Erythroblast (primary cell): ENCODE results near the gene PHEX.
A peak's percentile ranks its signal among the peaks of the same experiment; 100 is the strongest.

Experiments used
- DNase-seq, 2 experiments: peaks; one replicate each; lab custom pipeline; 2025; lab: John Stamatoyannopoulos, UW
- GATA1 ChIP-seq: IDR thresholded peaks from 2 replicates; pipeline ENCODE4 v1.6.1; 2011; ENCODE audit warnings: low read depth, mild to moderate bottlenecking, control low read depth, low read length, moderate library complexity
- POLR2A ChIP-seq: IDR thresholded peaks from 2 replicates; pipeline ENCODE4 v1.6.1; 2011; ENCODE audit warnings: mild to moderate bottlenecking, low read length

PHEX gene

GRCh38 chrX:22059775-22060174 lies 27.6 kb downstream of the PHEX start:
- DNase-seq: no peak
- TF ChIP-seq GATA1: no peak
- no peak for TF ChIP-seq POLR2A

DNA sequence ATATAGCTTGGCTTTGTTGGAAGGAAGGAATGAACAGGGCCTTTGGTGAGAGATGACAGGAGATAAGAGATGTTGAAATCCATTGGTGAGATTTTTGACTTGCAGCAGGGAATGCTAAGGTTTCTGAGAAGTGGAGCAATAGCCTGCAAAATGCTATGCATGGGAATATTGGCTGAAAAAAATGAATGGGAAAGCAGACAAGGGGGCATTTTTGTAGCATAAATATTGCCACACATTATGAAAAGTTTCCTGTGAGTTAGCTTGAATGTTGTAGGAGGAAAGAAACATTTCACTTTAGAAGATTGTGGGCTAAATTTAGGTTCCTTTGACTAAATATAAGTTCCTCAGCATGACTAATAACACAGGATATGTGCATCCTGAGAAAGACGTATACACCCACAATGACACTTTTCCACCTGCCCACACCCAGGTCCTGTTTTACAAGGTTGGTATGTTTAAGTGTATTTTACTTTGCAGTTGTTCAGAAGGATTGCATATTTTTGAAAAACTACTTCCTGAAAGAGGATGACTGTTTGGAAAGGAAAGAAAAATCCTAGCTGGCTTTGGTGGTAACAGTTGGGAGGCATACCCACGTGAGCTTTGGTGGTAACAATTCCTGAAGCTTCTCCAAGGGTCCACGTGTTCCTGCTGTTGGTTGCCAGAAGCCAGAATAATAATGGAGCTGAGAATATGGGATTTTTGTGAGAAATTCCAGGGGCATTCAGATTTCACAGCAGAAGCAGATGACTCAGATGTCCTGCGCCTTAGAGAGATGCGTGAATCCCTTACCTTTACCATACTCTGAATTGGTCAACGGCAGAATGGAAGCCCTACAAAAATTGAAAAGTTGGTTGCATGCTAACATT lies 28.5 kb downstream of the PHEX start:
- TF ChIP-seq POLR2A (no peak), GATA1 (no peak)
- no peak for DNase-seq

- no peak for DNase-seq
- TF ChIP-seq POLR2A (no peak), GATA1 (no peak)
Observed at GRCh38 chrX:22063284-22063683, 31.2 kb downstream of the PHEX start.

DNA sequence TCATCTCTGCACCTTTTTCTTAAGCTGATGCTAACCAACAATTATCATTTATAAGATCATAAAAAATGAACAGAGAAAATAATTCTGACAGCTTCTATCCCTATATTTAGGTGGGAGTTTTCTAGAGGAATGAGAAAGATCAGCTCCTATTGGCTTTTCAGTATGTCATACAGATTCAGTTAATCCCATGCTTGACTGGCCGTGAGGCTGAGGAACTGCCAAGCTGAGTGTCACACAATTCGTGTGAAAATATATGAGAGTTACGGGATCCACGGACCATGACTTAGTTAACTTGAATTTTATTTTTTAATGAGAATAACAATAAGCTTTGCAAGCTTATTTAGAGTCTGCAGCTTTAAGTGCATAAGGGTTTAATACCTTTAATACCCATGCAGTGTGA lies 37.5 kb downstream of the PHEX start:
- no peak for TF ChIP-seq POLR2A
- TF ChIP-seq GATA1: no peak

DNA sequence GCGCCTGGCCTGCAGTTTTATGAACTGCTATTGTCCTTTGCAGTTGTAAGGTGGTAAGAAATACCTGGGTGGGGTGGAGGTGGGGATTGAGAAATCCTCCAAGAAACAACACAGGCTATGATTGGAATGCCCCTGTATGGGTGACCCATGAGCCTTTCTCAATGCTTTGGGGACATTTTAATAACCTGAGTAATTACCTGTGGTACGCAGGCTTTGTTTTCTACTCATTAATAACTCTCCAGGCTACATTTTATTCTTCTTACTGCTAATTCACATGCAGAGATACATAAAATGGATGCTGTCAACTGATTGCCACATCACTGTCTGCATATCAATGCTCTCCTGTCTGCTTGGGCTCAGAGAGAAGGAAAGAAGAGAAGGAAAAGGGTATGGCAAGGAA lies 41.8 kb downstream of the PHEX start:
- DNase-seq: no peak
- TF ChIP-seq GATA1: no peak
- TF ChIP-seq POLR2A: no peak

More for the DNA sequence above, 37.5 kb downstream of the PHEX start:
- DNase-seq: no peak

DNA sequence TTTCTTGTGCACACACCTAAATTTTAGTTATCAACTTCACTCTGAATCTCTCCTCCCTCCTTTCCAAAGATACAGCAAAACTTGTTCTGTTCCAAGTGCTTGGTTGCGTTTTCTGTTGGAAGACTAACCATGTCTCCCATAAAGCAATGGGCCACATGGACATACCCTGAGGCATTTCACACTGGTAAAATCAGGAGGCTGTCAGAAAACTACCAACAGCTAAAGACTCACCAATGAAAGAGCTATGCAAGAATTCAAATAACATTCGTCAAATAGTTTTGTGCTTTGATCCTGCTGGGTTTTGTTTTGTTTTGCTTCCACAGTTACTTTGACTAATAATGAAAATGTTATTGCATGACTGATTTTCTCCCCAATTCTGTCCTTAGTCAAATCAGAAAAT lies 46.0 kb downstream of the PHEX start:
- no peak for TF ChIP-seq POLR2A
- no peak for TF ChIP-seq GATA1
- DNase-seq: no peak

DNA sequence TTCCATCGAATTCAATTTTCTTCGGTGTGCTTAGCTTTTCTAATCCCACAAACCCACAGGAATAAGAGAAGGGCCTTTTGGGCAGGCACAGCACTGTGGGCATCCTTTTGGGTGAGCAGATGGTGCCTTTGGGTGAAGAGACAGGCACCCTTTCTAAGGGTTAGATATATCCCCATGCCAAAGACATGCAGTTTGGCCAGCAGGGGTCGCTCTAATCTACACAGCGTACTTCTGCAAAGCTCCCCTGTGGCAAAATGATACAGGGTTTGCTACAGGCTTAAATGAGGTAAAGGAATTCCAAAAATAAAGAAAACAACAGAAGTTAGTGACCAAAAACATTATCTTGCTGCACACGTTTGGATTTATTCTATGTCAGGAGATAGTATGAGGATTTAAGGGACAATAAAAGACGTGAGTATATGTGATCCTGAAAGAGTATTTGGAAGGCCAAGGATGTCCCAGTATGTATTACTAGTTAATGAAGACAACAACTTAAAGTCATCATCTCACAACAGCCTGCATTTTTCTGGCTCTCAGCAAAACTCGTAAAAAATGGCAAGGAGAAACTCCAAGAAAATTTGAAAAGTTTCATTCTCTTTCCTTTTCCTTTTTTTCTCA lies 49.5 kb downstream of the PHEX start:
- peak; percentile 33 to 64 for DNase-seq
- TF ChIP-seq GATA1 (no peak), POLR2A (no peak)

GRCh38 chrX:22086003-22086402 lies 53.9 kb downstream of the PHEX start:
- TF ChIP-seq POLR2A: no peak
- no peak for TF ChIP-seq GATA1
- DNase-seq: no peak

DNA sequence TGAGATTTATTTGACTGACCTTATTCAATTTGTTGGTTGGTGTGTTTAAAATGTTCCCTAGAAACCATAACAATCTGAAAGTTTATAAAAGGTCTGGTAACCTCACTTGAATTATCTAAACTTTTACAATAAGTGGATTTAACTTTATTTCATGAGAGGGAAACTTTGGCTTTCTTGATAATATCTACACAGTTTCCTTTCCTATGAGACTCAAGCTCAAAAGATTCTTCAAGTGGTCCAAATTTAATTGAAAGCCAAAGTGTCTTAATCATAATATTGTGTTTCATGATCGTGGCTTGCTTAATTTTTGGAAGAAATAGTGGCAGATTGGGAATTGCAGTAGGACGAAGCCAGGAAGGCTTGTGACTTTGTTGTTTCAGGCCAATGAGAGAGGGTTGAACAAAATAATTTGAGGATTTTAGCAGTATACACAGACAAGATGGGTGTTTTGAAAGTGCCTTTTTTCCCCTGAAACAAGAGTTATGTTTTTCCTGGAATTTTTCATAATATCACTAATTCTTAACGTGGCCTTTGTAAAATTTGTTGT lies 55.0 kb downstream of the PHEX start:
- no peak for TF ChIP-seq POLR2A
- no peak for TF ChIP-seq GATA1
- DNase-seq: no peak

GRCh38 chrX:22088326-22088725 lies 56.2 kb downstream of the PHEX start:
- DNase-seq: no peak
- TF ChIP-seq POLR2A: no peak
- TF ChIP-seq GATA1: no peak

GRCh38 chrX:22090181-22090580 lies 58.1 kb downstream of the PHEX start:
- TF ChIP-seq GATA1: no peak
- TF ChIP-seq POLR2A: no peak
- DNase-seq: no peak

GRCh38 chrX:22093550-22093949 lies 61.4 kb downstream of the PHEX start:
- DNase-seq: no peak
- TF ChIP-seq GATA1: no peak
- no peak for TF ChIP-seq POLR2A

GRCh38 chrX:22095286-22095685 lies 63.2 kb downstream of the PHEX start:
- TF ChIP-seq POLR2A: no peak
- no peak for TF ChIP-seq GATA1
- no peak for DNase-seq

DNA sequence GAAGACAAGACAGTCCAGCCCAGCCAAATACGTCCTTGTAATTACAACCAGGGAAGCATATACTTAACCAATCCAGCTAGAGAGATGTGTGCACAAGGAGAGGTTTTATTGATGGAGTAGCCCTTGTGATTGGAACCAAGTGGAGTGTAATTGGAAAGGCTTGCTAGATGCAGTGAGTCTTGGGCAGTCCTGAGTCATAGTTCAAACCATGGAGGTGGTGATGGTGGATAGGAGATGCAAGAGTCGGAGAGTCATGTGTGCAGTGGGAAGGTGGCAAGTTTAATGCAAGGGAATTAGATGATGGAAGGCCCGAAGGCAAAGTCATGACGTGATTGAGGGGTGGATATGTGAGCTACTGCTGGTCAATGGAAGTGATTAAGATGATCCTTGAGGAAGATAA lies 63.7 kb downstream of the PHEX start:
- no peak for DNase-seq
- TF ChIP-seq GATA1 (no peak), POLR2A (no peak)

DNA sequence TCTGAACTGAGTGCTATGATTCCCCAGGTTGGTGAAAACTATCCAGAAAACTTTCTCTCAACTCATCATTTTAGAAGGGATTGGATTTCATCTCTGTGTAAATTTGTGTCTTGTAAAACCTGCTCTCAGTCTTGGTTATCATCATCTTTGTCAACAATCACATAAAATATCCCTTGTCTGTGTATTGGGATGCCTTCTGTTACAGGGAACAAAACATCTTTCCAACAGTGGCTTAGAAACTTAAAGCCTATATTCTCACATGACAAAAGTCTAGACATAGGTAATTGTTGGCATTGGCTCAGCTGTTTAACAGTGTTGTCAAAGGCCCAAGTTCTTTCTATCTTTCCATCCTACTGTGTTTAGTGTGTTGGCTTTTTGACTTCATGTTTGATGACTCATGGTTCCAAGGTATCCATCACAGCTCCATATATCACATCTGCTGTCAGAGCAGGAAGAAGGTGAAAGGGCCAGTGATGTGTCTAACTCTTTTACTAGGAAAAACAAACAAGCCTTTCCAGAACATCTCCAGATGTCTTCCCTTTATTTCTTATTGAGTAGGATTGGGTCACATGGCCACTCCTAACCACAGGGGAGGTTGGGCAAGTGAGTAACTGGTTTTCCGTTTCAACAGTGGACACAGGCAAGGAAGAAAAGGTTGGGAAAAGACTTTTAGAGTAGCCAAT lies 65.0 kb downstream of the PHEX start:
- DNase-seq: no peak

More for the DNA sequence above, 65.0 kb downstream of the PHEX start:
- no peak for TF ChIP-seq GATA1
- TF ChIP-seq POLR2A: no peak
